IMR-90 (cell line): ENCODE measurements around the gene LAMB1. TPM values are rescaled to one million over a fixed set of nuclear protein-coding genes. Genes with fewer than 3 reads are reported as not detected.
A peak's percentile ranks its signal among the peaks of the same experiment; 100 is the strongest.

Source experiments
- ATAC-seq: fragments of 200-7000 bp; cut with Tn5 transposase; 2 replicates; pipeline ENCODE4 v1.9.1; 2020; ENCODE audit warnings: low read depth, mild to moderate bottlenecking, moderate library complexity
- BruUV-seq: library from RNA; stranded (reverse); fragments of 400-500 nt; replicated peaks from 2 replicates; lab custom pipeline; 2021; lab: Mats Ljungman, UMichigan
- CTCF ChIA-PET: fragments of 300-600 bp; formaldehyde crosslinking; extraction: SDS; loops from one replicate; lab custom pipeline; 2021; ENCODE audit warnings: antibody characterized with exemption; lab: Yijun Ruan, JAX
- POLR2A ChIA-PET: fragments of 300-600 bp; sonication (Branson Sonifier 250); formaldehyde crosslinking; loops from one replicate; lab custom pipeline; 2022; ENCODE audit warnings: antibody characterized with exemption; ENCODE audit not compliant: unreplicated experiment; lab: Charles Lee
- DNase-seq: peaks from one replicate; pipeline ENCODE4 v3.0.0; 2013
- H2AFZ ChIP-seq: replicated peaks from 2 replicates; pipeline ENCODE3; 2013; ENCODE audit warnings: low read length, mild to moderate bottlenecking; ENCODE audit not compliant: poor library complexity
- H2AK5ac ChIP-seq: 2 replicates; pipeline ENCODE4 v1.6.1; 2013; ENCODE audit warnings: low read depth, low read length, inconsistent platforms
- H2AK9ac ChIP-seq: replicated peaks from 2 replicates; pipeline ENCODE3; 2013; ENCODE audit warnings: mild to moderate bottlenecking, low read depth, low read length, moderate library complexity; ENCODE audit not compliant: poor library complexity
- H2BK120ac ChIP-seq: 2 replicates; pipeline ENCODE4 v1.6.1; 2013; ENCODE audit warnings: low read depth, low read length, inconsistent platforms
- H2BK15ac ChIP-seq: 3 replicates; pipeline ENCODE4 v1.6.1; 2013; ENCODE audit warnings: low read depth, low read length, inconsistent platforms
- H2BK20ac ChIP-seq: 2 replicates; pipeline ENCODE4 v1.6.1; 2013; ENCODE audit warnings: low read depth, mild to moderate bottlenecking, inconsistent platforms, low read length, moderate library complexity
- H2BK5ac ChIP-seq: 2 replicates; pipeline ENCODE4 v1.6.1; 2013; ENCODE audit warnings: mild to moderate bottlenecking, low read depth, low read length, inconsistent platforms; ENCODE audit not compliant: poor library complexity, severe bottlenecking
- H3K14ac ChIP-seq: replicated peaks from 2 replicates; pipeline ENCODE4 v1.6.1; 2013; ENCODE audit warnings: low read depth, low read length, inconsistent platforms
- H3K18ac ChIP-seq: 2 replicates; pipeline ENCODE4 v1.6.1; 2013; ENCODE audit warnings: low read depth, low read length, control low read depth
- H3K23ac ChIP-seq: 2 replicates; pipeline ENCODE4 v1.6.1; 2013; ENCODE audit warnings: low read depth, low read length, inconsistent platforms
- H3K27ac ChIP-seq: 2 replicates; pipeline ENCODE4 v1.5.1; 2013; ENCODE audit warnings: mild to moderate bottlenecking, control low read depth, low read length; ENCODE audit not compliant: insufficient read depth
- H3K27me3 ChIP-seq: 2 replicates; pipeline ENCODE4 v1.6.1; 2013; ENCODE audit warnings: low read length; ENCODE audit not compliant: control insufficient read depth, insufficient read depth
- H3K36me3 ChIP-seq: 2 replicates; pipeline ENCODE4 v1.6.1; 2013; ENCODE audit warnings: low read length, mixed read lengths; ENCODE audit not compliant: control insufficient read depth, insufficient read depth
- H3K4ac ChIP-seq: 2 replicates; pipeline ENCODE4 v1.6.1; 2013; ENCODE audit warnings: low read depth, low read length, inconsistent platforms
- H3K4me1 ChIP-seq: 2 replicates; pipeline ENCODE4 v1.6.1; 2013; ENCODE audit warnings: low read length, mixed read lengths; ENCODE audit not compliant: control insufficient read depth, insufficient read depth
- H3K4me2 ChIP-seq: 2 replicates; pipeline ENCODE4 v1.6.1; 2013; ENCODE audit warnings: low read depth, mild to moderate bottlenecking, control low read depth, low read length, moderate library complexity
- H3K4me3 ChIP-seq: 2 replicates; pipeline ENCODE4 v1.5.1; 2013; ENCODE audit warnings: low read depth, mild to moderate bottlenecking, control low read depth, low read length, moderate library complexity; ENCODE audit not compliant: insufficient read depth
- H3K56ac ChIP-seq: 2 replicates; pipeline ENCODE4 v1.6.1; 2013; ENCODE audit warnings: low read length, inconsistent platforms; ENCODE audit not compliant: insufficient read depth; ENCODE audit errors: extremely low read depth
- H3K79me1 ChIP-seq, 2 experiments: 2 replicates each; pipeline ENCODE4 v1.6.1; 2013; ENCODE audit warnings: low read length in 2 of 2, inconsistent platforms in 1 of 2, low read depth in 1 of 2
- H3K9ac ChIP-seq: 2 replicates; pipeline ENCODE4 v1.6.1; 2013; ENCODE audit warnings: low read depth, low read length, control low read depth
- H3K9me1 ChIP-seq: 2 replicates; pipeline ENCODE4 v1.6.1; 2013; ENCODE audit warnings: low read length, inconsistent platforms; ENCODE audit not compliant: insufficient read depth
- H3K9me3 ChIP-seq: 2 replicates; pipeline ENCODE4 v1.6.1; 2013; ENCODE audit warnings: low read length; ENCODE audit not compliant: control insufficient read depth, insufficient read depth
- H4K20me1 ChIP-seq: 2 replicates; pipeline ENCODE4 v1.6.1; 2013; ENCODE audit warnings: low read length, inconsistent platforms; ENCODE audit not compliant: insufficient read depth
- H4K5ac ChIP-seq: 2 replicates; pipeline ENCODE4 v1.6.1; 2013; ENCODE audit warnings: mild to moderate bottlenecking, low read depth, low read length, control low read depth
- H4K8ac ChIP-seq, 2 experiments: 2 replicates each; pipeline ENCODE4 v1.6.1; 2013; ENCODE audit warnings: low read depth in 2 of 2, low read length in 2 of 2, control low read depth in 1 of 2, inconsistent platforms in 1 of 2
- H4K91ac ChIP-seq: 2 replicates; pipeline ENCODE4 v1.6.1; 2013; ENCODE audit warnings: low read depth, low read length, inconsistent platforms; ENCODE audit not compliant: insufficient read depth
- BHLHE40 ChIP-seq: fragments of 150-350 bp; IDR thresholded peaks from 2 replicates; pipeline ENCODE4 v1.6.1; 2016; ENCODE audit warnings: mild to moderate bottlenecking, low read depth, low read length
- CEBPB ChIP-seq: IDR thresholded peaks from 2 replicates; pipeline ENCODE4 v1.6.1; 2012; ENCODE audit warnings: low read depth, low read length, improper control_type of control experiment
- FOS ChIP-seq: fragments of 150-350 bp; IDR thresholded peaks from 2 replicates; pipeline ENCODE4 v1.6.1; 2016; ENCODE audit warnings: low read depth, low read length
- MAZ ChIP-seq: IDR thresholded peaks from 2 replicates; pipeline ENCODE4 v1.6.1; 2012; ENCODE audit warnings: low read depth, mild to moderate bottlenecking, low read length, improper control_type of control experiment, moderate library complexity, borderline replicate concordance
- MXI1 ChIP-seq: IDR thresholded peaks from 2 replicates; pipeline ENCODE4 v1.6.1; 2012; ENCODE audit warnings: low read depth, mild to moderate bottlenecking, low read length, moderate library complexity, borderline replicate concordance
- POLR2A ChIP-seq: IDR thresholded peaks from 2 replicates; pipeline ENCODE4 v1.6.1; 2012; ENCODE audit warnings: mild to moderate bottlenecking, low read depth, low read length
- RAD21 ChIP-seq: IDR thresholded peaks from 2 replicates; pipeline ENCODE4 v1.6.1; 2012; ENCODE audit warnings: low read length, improper control_type of control experiment
- USF2 ChIP-seq: fragments of 150-350 bp; IDR thresholded peaks from 2 replicates; pipeline ENCODE4 v1.6.1; 2017; ENCODE audit warnings: mild to moderate bottlenecking, antibody characterized with exemption, low read length, low read depth
- WGBS, 2 experiments: methylation state at CpG; one replicate each; pipeline versions ENCODE4 v1.1.5 to v1.1.7; 2013; ENCODE audit warnings: missing lambda C conversion rate in 2 of 2; ENCODE audit not compliant: insufficient read length in 1 of 2; ENCODE audit errors: extremely low coverage in 2 of 2; 5-methylcytosine and 5-hydroxymethylcytosine counted together
- dilution Hi-C: fragments of 300-500 bp; cut with HindIII; formaldehyde crosslinking; loops from one replicate; pipeline ENCODE4 v1.14.3; 2018; ENCODE audit warnings: low sequenced_read_pairs; ENCODE audit not compliant: unreplicated experiment
- in situ Hi-C: fragments of 300-500 bp; cut with MboI; formaldehyde crosslinking; loops from 3 replicates; pipeline ENCODE4 v1.14.3; 2019; ENCODE audit warnings: low sequenced_read_pairs, inconsistent platforms, mixed read lengths
- intact Hi-C: fragments of 100-400 bp; cut with micrococcal nuclease; formaldehyde crosslinking; loops from 2 replicates; pipeline ENCODE4 v1.10.0; 2022
- polyA plus RNA-seq, 3 experiments: library from polyadenylated mRNA; depleted of rRNA; stranded (reverse); fragments of >200 nt; gene quantifications; 2 replicates each; pipeline ENCODE4 v1.2.3, GENCODE V29; 2012; ENCODE audit warnings: low replicate concordance in 1 of 3
- total RNA-seq: library from RNA; depleted of rRNA; stranded (reverse); fragments of >200 nt; gene quantifications from 2 replicates; pipeline ENCODE4 v1.2.3, GENCODE V29; 2012

Gene LAMB1
- total and polyA plus RNA-seq, 2 of the 4 experiments (the other 2 are of a cell fraction), result 114 to 117 TPM

GRCh38 chr7:107890962-107891635 lies 111.9 kb downstream of the LAMB1 start, which contains the start of gene DLD:
Gene DLD, plus strand, starts transcription at chr7:107891183. Its CDS starts 68 bp downstream, at chr7:107891251.
- no peak for TF ChIP-seq RAD21
- TF ChIP-seq MAZ, result peak; percentile 30; the same call in 1 of the 2 replicates
- no peak; the same call in 1 of the 2 replicates for TF ChIP-seq BHLHE40
- 0 out of 2 replicates have a peak, but pooled peaks have one; percentile 25 for TF ChIP-seq CEBPB
- peak; percentile 81 for TF ChIP-seq POLR2A
- peak; percentile 48; the same call in 1 of the 2 replicates for TF ChIP-seq MXI1
- 0 out of 2 replicates have a peak, but pooled peaks have one; percentile 29 for TF ChIP-seq USF2
- no peak for TF ChIP-seq FOS
- peaks cover 24 to 32% of the 10 kb centered on the region in 2 experiments; a peak in 3 of 4 replicates for H3K79me1 ChIP-seq
- peak within 1 kb of the TSS; percentile 89 for H2AK9ac ChIP-seq
- DNase-seq, result peak; percentile 91
- 0% methylated on average over 21 of the region's 55 CpGs; no CpG with 5 or more reads in 1 of the 2 experiments for WGBS, 2 experiments
- peak within 1 kb of the TSS; percentile 52; the same call in 1 of the 2 replicates for H2BK20ac ChIP-seq
- ATAC-seq, result peak; percentile 99
- H3K23ac ChIP-seq, result peak within 1 kb of the TSS; percentile 93
- H3K27ac ChIP-seq, result peak within 1 kb of the TSS; percentile 95
- ChIA-PET CTCF (interaction anchor here (1.0 to 3.0 kb wide), 2 partner anchors 11 to 16 kb away, joined by 4 to 15 read pairs; no protein-coding TSS in a partner anchor), POLR2A (interaction anchor here (0.9 kb wide), 1 partner anchor 13 kb away, joined by 3 read pairs; no protein-coding TSS in a partner anchor)
- intact Hi-C loops (no loop called here), dilution Hi-C loops (no loop called here), in situ Hi-C loops (no loop called here)
- peak within 1 kb of the TSS; percentile 94 for H4K91ac ChIP-seq
- H3K9ac ChIP-seq, result peak within 1 kb of the TSS; percentile 98
- H3K56ac ChIP-seq, result peak within 1 kb of the TSS; percentile 94
- peak within 1 kb of the TSS; percentile 86 for H2BK120ac ChIP-seq
- TSS peak; percentile 41 for BruUV-seq
- peak within 1 kb of the TSS; percentile 2; the same call in 2 of the 3 replicates for H2BK15ac ChIP-seq
- peaks cover 2% of the 10 kb centered on the region; the same call in 1 of the 2 replicates for H3K36me3 ChIP-seq
- H3K27me3 ChIP-seq, result 0 out of 2 replicates have a peak, but pooled peaks cover 1% of the 10 kb centered on the region
- peaks cover 7% of the 10 kb centered on the region; the same call in 1 of the 2 replicates for H3K9me1 ChIP-seq
- H2AK5ac ChIP-seq, result peak within 1 kb of the TSS; percentile 79
- peaks cover 5% of the 10 kb centered on the region for H3K4me1 ChIP-seq
- peak within 1 kb of the TSS; percentile 80 to 99 for H4K8ac ChIP-seq
- peak within 1 kb of the TSS; percentile 94 for H2BK5ac ChIP-seq
- peak within 1 kb of the TSS; percentile 99 for H3K14ac ChIP-seq
- H3K18ac ChIP-seq, result peak within 1 kb of the TSS; percentile 83
- H3K4me2 ChIP-seq, result peak within 1 kb of the TSS; percentile 86
- peak within 1 kb of the TSS; percentile 99 for H3K4ac ChIP-seq
- H3K4me3 ChIP-seq, result peak within 1 kb of the TSS; percentile 72
- peak within 1 kb of the TSS; percentile 99 for H2AFZ ChIP-seq
- H4K5ac ChIP-seq, result peak within 1 kb of the TSS; percentile 88
- H4K20me1 ChIP-seq, result peaks cover 19% of the 10 kb centered on the region
- no peaks in the 10 kb centered on the region for H3K9me3 ChIP-seq
